ENCODE data around the gene KCNH2. TPM values are rescaled to one million over a fixed set of nuclear protein-coding genes. Genes with fewer than 3 reads are reported as not detected.

The KCNH2 gene
- total RNA-seq, 1 experiment from 2014 or later, result 16.2 TPM

GRCh38 chr7:150955519-150956394 lies 22.4 kb downstream of the KCNH2 start (continued):
- TF ChIP-seq, protein P1, sequence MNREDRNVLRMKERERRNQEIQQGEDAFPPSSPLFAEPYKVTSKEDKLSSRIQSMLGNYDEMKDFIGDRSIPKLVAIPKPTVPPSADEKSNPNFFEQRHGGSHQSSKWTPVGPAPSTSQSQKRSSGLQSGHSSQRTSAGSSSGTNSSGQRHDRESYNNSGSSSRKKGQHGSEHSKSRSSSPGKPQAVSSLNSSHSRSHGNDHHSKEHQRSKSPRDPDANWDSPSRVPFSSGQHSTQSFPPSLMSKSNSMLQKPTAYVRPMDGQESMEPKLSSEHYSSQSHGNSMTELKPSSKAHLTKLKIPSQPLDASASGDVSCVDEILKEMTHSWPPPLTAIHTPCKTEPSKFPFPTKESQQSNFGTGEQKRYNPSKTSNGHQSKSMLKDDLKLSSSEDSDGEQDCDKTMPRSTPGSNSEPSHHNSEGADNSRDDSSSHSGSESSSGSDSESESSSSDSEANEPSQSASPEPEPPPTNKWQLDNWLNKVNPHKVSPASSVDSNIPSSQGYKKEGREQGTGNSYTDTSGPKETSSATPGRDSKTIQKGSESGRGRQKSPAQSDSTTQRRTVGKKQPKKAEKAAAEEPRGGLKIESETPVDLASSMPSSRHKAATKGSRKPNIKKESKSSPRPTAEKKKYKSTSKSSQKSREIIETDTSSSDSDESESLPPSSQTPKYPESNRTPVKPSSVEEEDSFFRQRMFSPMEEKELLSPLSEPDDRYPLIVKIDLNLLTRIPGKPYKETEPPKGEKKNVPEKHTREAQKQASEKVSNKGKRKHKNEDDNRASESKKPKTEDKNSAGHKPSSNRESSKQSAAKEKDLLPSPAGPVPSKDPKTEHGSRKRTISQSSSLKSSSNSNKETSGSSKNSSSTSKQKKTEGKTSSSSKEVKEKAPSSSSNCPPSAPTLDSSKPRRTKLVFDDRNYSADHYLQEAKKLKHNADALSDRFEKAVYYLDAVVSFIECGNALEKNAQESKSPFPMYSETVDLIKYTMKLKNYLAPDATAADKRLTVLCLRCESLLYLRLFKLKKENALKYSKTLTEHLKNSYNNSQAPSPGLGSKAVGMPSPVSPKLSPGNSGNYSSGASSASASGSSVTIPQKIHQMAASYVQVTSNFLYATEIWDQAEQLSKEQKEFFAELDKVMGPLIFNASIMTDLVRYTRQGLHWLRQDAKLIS (CRISPR knock-in tag; IDR thresholded peaks at IDR 0.05; ENCODE audit: borderline replicate concordance), result no peak
- TF ChIP-seq HMGA2 (CRISPR knock-in tag; IDR thresholded peaks at IDR 0.05), result no peak
- TF ChIP-seq SMAD4 (CRISPR knock-in tag; IDR thresholded peaks at IDR 0.05), result no peak
- TF ChIP-seq, protein P2, sequence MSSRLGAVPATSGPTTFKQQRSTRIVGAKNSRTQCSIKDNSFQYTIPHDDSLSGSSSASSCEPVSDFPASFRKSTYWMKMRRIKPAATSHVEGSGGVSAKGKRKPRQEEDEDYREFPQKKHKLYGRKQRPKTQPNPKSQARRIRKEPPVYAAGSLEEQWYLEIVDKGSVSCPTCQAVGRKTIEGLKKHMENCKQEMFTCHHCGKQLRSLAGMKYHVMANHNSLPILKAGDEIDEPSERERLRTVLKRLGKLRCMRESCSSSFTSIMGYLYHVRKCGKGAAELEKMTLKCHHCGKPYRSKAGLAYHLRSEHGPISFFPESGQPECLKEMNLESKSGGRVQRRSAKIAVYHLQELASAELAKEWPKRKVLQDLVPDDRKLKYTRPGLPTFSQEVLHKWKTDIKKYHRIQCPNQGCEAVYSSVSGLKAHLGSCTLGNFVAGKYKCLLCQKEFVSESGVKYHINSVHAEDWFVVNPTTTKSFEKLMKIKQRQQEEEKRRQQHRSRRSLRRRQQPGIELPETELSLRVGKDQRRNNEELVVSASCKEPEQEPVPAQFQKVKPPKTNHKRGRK (CRISPR knock-in tag; IDR thresholded peaks at IDR 0.05; ENCODE audit: borderline replicate concordance), result no peak
- TF ChIP-seq ZNF532 (CRISPR knock-in tag; IDR thresholded peaks at IDR 0.05; ENCODE audit: borderline replicate concordance), result no peak
- no peak for TF ChIP-seq TEAD4 (CRISPR knock-in tag; IDR thresholded peaks at IDR 0.05)
- TF ChIP-seq, protein P3, sequence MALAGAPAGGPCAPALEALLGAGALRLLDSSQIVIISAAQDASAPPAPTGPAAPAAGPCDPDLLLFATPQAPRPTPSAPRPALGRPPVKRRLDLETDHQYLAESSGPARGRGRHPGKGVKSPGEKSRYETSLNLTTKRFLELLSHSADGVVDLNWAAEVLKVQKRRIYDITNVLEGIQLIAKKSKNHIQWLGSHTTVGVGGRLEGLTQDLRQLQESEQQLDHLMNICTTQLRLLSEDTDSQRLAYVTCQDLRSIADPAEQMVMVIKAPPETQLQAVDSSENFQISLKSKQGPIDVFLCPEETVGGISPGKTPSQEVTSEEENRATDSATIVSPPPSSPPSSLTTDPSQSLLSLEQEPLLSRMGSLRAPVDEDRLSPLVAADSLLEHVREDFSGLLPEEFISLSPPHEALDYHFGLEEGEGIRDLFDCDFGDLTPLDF (CRISPR knock-in tag; IDR thresholded peaks at IDR 0.05), result no peak

- Mint-ChIP-seq H3K27ac (no peak overlapping the region; the same call in 1 of the 2 replicates), H3K4me1 (peaks cover 10% of the 10 kb centered on the region), H3K36me3 (peaks cover 4% of the 10 kb centered on the region; the same call in 1 of the 2 replicates), H3K4me3 (no peak overlapping the region), H3K27me3 (ENCODE audit: low read depth) (no peaks in the 10 kb centered on the region), H3K9me3 (no peaks in the 10 kb centered on the region)
- ChIA-PET CTCF (interaction anchor here (0.5 to 3.0 kb wide), 7 partner anchors 8 to 78 kb away, joined by 3 to 12 read pairs (median 4); no protein-coding TSS in a partner anchor), POLR2A (no interaction called here)
- DNase-seq (ENCODE audit: low spot score), result no peak
- peak; percentile 13 for ATAC-seq
- TF ChIP-seq FOXK1 (CRISPR knock-in tag; IDR thresholded peaks at IDR 0.05) (no peak), MYBL2 (CRISPR knock-in tag; IDR thresholded peaks at IDR 0.05) (no peak), MAX (CRISPR knock-in tag; IDR thresholded peaks at IDR 0.05) (no peak), FOXP1 (CRISPR knock-in tag; IDR thresholded peaks at IDR 0.05; ENCODE audit: borderline replicate concordance) (no peak), ELF4 (CRISPR knock-in tag; IDR thresholded peaks at IDR 0.05; ENCODE audit: low read depth) (no peak), NFE2L1 (CRISPR knock-in tag; IDR thresholded peaks at IDR 0.05) (no peak), JAZF1 (CRISPR knock-in tag; IDR thresholded peaks at IDR 0.05) (no peak), SMAD3 (CRISPR knock-in tag; IDR thresholded peaks at IDR 0.05; ENCODE audit: borderline replicate concordance) (no peak), NR2C2 (CRISPR knock-in tag; IDR thresholded peaks at IDR 0.05) (no peak), CDX4 (CRISPR knock-in tag; IDR thresholded peaks at IDR 0.05; ENCODE audit: borderline replicate concordance) (no peak), JUN (CRISPR knock-in tag; IDR thresholded peaks at IDR 0.05) (no peak)
- TF ChIP-seq, protein P4, sequence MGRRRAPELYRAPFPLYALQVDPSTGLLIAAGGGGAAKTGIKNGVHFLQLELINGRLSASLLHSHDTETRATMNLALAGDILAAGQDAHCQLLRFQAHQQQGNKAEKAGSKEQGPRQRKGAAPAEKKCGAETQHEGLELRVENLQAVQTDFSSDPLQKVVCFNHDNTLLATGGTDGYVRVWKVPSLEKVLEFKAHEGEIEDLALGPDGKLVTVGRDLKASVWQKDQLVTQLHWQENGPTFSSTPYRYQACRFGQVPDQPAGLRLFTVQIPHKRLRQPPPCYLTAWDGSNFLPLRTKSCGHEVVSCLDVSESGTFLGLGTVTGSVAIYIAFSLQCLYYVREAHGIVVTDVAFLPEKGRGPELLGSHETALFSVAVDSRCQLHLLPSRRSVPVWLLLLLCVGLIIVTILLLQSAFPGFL (CRISPR knock-in tag; IDR thresholded peaks at IDR 0.05; ENCODE audit: borderline replicate concordance), result no peak
- TF ChIP-seq, protein P5, sequence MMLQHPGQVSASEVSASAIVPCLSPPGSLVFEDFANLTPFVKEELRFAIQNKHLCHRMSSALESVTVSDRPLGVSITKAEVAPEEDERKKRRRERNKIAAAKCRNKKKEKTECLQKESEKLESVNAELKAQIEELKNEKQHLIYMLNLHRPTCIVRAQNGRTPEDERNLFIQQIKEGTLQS (CRISPR knock-in tag; conservative IDR thresholded peaks at IDR 0.05), result no peak
These were observed 23.1 kb downstream of the KCNH2 start for GRCh38 chr7:150954986-150955518.

All from WTC11 (cell line).